ENCODE data around the gene SPDYE1.
"Not testable (repeated sequence)": the region's sequence is repeated elsewhere in the genome, so short reads cannot be mapped to it uniquely, and the experiment has no call there.

DNA sequence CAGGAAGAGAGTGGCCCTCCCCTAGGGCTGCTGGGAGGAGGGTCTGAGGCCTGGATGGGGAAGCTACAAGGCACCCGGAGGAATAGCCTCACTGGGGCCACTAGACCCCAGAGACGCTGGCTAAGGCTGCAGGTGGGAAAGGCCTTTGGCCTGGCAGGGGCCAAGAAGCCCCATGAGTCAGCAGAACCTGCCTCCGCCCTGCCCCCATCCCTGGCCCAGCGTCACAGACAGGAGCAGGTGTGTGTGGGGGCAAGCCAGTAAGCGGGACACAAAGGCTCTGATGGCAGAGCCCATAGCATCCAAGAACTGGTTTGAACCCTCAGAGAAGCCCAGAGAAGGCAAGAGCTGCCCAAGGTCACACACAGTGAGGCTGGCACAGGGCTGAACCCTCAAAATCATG is 27.0 kb upstream of the SPDYE1 start:
- TF ChIP-seq, protein P1, sequence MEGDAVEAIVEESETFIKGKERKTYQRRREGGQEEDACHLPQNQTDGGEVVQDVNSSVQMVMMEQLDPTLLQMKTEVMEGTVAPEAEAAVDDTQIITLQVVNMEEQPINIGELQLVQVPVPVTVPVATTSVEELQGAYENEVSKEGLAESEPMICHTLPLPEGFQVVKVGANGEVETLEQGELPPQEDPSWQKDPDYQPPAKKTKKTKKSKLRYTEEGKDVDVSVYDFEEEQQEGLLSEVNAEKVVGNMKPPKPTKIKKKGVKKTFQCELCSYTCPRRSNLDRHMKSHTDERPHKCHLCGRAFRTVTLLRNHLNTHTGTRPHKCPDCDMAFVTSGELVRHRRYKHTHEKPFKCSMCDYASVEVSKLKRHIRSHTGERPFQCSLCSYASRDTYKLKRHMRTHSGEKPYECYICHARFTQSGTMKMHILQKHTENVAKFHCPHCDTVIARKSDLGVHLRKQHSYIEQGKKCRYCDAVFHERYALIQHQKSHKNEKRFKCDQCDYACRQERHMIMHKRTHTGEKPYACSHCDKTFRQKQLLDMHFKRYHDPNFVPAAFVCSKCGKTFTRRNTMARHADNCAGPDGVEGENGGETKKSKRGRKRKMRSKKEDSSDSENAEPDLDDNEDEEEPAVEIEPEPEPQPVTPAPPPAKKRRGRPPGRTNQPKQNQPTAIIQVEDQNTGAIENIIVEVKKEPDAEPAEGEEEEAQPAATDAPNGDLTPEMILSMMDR (optimal IDR thresholded peaks at IDR 0.05 in 1 of 3, IDR thresholded peaks at IDR 0.05 in 1 of 3, conservative IDR thresholded peaks at IDR 0.05 in 1 of 3; ENCODE audit: extremely low read depth in 1 of 3, insufficient read depth in 2 of 3, low read length in 3 of 3), result not testable (repeated sequence)
- TF ChIP-seq EZH2 (IDR thresholded peaks at IDR 0.05; ENCODE audit: low read length), result not testable (repeated sequence)

All from keratinocyte (primary cell).